KMS-11 (cell line): ENCODE measurements around the gene STXBP1.

Experiments
- H2AFZ ChIP-seq: fragments of 200-600 bp; sonication (generic); 2 replicates; pipeline ENCODE4 v1.6.1; 2016; ENCODE audit warnings: antibody characterized with exemption, mixed run types, low read depth
- H3K27ac ChIP-seq: fragments of 200-600 bp; sonication (generic); 2 replicates; pipeline ENCODE4 v1.6.1; 2016; ENCODE audit warnings: mild to moderate bottlenecking, mixed run types
- H3K27me3 ChIP-seq: fragments of 200-600 bp; sonication (generic); 2 replicates; pipeline ENCODE4 v1.6.1; 2017; ENCODE audit warnings: mild to moderate bottlenecking, low read depth, mixed run types, moderate library complexity; ENCODE audit not compliant: insufficient read depth
- H3K36me3 ChIP-seq: fragments of 200-600 bp; sonication (generic); 2 replicates; pipeline ENCODE4 v1.6.1; 2017; ENCODE audit warnings: mild to moderate bottlenecking, mixed run types; ENCODE audit not compliant: insufficient read depth
- H3K4me1 ChIP-seq: fragments of 200-600 bp; sonication (generic); 2 replicates; pipeline ENCODE4 v1.6.1; 2016; ENCODE audit warnings: mild to moderate bottlenecking, low read depth, mixed run types; ENCODE audit not compliant: poor library complexity, severe bottlenecking
- H3K4me2 ChIP-seq: fragments of 200-600 bp; sonication (generic); 2 replicates; pipeline ENCODE4 v1.7.0; 2016; ENCODE audit warnings: mild to moderate bottlenecking, mixed run types
- H3K4me3 ChIP-seq: fragments of 200-600 bp; sonication (generic); IDR thresholded peaks from 2 replicates; pipeline ENCODE4 v1.6.1; 2017; ENCODE audit warnings: low read depth, low read length, mixed read lengths; ENCODE audit not compliant: insufficient read depth
- H3K79me2 ChIP-seq: fragments of 200-600 bp; sonication (generic); 2 replicates; pipeline ENCODE4 v1.6.1; 2016; ENCODE audit warnings: low read depth, mixed run types; ENCODE audit not compliant: insufficient read depth
- H3K9ac ChIP-seq: fragments of 200-600 bp; sonication (generic); 2 replicates; pipeline ENCODE4 v1.6.1; 2016; ENCODE audit warnings: mild to moderate bottlenecking, mixed run types
- H4K20me1 ChIP-seq: fragments of 200-600 bp; sonication (generic); 2 replicates; pipeline ENCODE4 v1.6.1; 2016; ENCODE audit warnings: mild to moderate bottlenecking, mixed run types; ENCODE audit not compliant: insufficient read depth
- CTCF ChIP-seq: fragments of 200-600 bp; sonication (generic); conservative IDR thresholded peaks from 2 replicates; pipeline ENCODE4 v1.6.1; 2017; ENCODE audit warnings: low read depth, mild to moderate bottlenecking, antibody characterized with exemption, low read length, moderate library complexity, mixed read lengths

Gene STXBP1

GRCh38 chr9:127697575-127697974, 85.5 kb downstream of the STXBP1 start:
- Histone ChIP-seq H2AFZ (no peak overlapping the region), H3K27me3 (no peaks in the 10 kb centered on the region), H3K36me3 (no peaks in the 10 kb centered on the region), H4K20me1 (no peaks in the 10 kb centered on the region), H3K9ac (no peak overlapping the region), H3K27ac (no peak overlapping the region), H3K79me2 (no peaks in the 10 kb centered on the region), H3K4me1 (peaks cover 13% of the 10 kb centered on the region), H3K4me2 (no peak overlapping the region), H3K4me3 (no peak overlapping the region)
- no peak for TF ChIP-seq CTCF

GRCh38 chr9:127698386-127698785, 86.3 kb downstream of the STXBP1 start:
- H3K36me3 ChIP-seq: no peaks in the 10 kb centered on the region
- H3K4me2 ChIP-seq: no peak overlapping the region
- no peaks in the 10 kb centered on the region for H4K20me1 ChIP-seq
- H3K27me3 ChIP-seq: no peaks in the 10 kb centered on the region
- TF ChIP-seq CTCF: no peak
- H2AFZ ChIP-seq: no peak overlapping the region
- H3K4me3 ChIP-seq: no peak overlapping the region
- H3K9ac ChIP-seq: no peak overlapping the region
- no peaks in the 10 kb centered on the region for H3K79me2 ChIP-seq
- peaks cover 13% of the 10 kb centered on the region for H3K4me1 ChIP-seq
- H3K27ac ChIP-seq: no peak overlapping the region

- Histone ChIP-seq H3K36me3 (no peaks in the 10 kb centered on the region), H3K4me2 (no peak overlapping the region), H3K27me3 (no peaks in the 10 kb centered on the region), H2AFZ (no peak overlapping the region), H3K27ac (no peak overlapping the region), H3K9ac (no peak overlapping the region), H3K4me3 (no peak overlapping the region), H4K20me1 (no peaks in the 10 kb centered on the region), H3K79me2 (no peaks in the 10 kb centered on the region), H3K4me1 (peaks cover 13% of the 10 kb centered on the region)
- no peak for TF ChIP-seq CTCF
These were observed 87.1 kb downstream of the STXBP1 start for GRCh38 chr9:127698985-127699670.

GRCh38 chr9:127700140-127700539, 88.1 kb downstream of the STXBP1 start:
- H3K4me2 ChIP-seq: no peak overlapping the region
- no peak overlapping the region for H3K4me3 ChIP-seq
- no peak for TF ChIP-seq CTCF
- H2AFZ ChIP-seq: no peak overlapping the region
- no peak overlapping the region for H3K9ac ChIP-seq
- no peaks in the 10 kb centered on the region for H3K27me3 ChIP-seq
- peaks cover 13% of the 10 kb centered on the region for H3K4me1 ChIP-seq
- H4K20me1 ChIP-seq: no peaks in the 10 kb centered on the region
- H3K36me3 ChIP-seq: no peaks in the 10 kb centered on the region
- H3K79me2 ChIP-seq: no peaks in the 10 kb centered on the region
- 0 out of 2 replicates have a peak overlapping the region, but pooled peaks have one; percentile 5 for H3K27ac ChIP-seq
